Neural progenitor cell (in vitro differentiated cells): ENCODE measurements around the gene TRAPPC6A.

Experiments used
- EZH2 ChIP-seq: fragments of 200-600 bp; sonication (generic); IDR thresholded peaks from 2 replicates; pipeline ENCODE4 v1.6.1; 2017; ENCODE audit warnings: antibody characterized with exemption, mild to moderate bottlenecking, moderate library complexity
- EZH2phosphoT487 ChIP-seq: fragments of 200-600 bp; sonication (generic); IDR thresholded peaks from 2 replicates; pipeline ENCODE4 v1.6.1; 2017; ENCODE audit warnings: antibody characterized with exemption
- TF ChIP-seq, protein P1 (sequence below): fragments of 200-600 bp; sonication (generic); IDR thresholded peaks from 2 replicates; pipeline ENCODE4 v1.5.1; 2017; ENCODE audit warnings: antibody characterized with exemption, mild to moderate bottlenecking

DNA sequence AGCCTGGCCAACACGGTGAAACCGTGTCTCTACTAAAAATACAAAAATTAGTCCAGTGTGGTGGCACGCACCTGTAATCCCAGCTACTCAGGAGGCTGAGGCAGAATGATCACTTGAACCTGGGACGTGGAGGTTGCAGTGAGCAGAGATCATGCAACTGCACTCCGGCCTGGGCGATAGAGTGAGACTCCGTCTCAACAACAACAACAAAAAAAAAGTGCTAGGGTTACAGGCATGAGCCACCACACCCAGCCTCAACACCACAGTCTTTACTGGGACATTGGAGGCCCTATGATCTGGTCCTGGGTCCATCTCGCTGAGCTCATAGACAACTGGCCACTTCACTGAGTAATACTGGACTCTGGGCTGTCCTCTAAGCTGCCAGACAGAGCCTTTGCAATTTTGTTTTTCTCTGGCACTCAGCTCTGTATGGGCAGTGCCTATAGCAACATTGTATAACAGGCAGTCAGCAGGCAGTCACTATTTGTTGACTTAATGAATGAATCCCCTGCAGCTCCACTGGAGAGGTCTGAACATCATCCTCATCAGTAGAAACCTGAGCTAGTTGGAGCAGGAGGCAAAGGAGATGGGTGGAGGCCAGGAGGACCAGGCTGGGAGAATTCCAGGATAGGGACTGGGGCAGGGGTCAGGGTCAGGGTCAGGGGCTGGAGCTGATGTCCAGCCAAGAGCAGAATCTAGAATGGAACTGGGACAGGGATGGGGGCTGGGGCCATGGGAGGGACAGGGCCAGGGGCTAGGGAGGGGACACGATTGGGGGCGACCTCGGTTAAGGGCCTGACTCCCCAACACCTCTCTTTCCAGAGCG, 8.7 kb upstream of the TRAPPC6A start:
- TF ChIP-seq, protein P1, sequence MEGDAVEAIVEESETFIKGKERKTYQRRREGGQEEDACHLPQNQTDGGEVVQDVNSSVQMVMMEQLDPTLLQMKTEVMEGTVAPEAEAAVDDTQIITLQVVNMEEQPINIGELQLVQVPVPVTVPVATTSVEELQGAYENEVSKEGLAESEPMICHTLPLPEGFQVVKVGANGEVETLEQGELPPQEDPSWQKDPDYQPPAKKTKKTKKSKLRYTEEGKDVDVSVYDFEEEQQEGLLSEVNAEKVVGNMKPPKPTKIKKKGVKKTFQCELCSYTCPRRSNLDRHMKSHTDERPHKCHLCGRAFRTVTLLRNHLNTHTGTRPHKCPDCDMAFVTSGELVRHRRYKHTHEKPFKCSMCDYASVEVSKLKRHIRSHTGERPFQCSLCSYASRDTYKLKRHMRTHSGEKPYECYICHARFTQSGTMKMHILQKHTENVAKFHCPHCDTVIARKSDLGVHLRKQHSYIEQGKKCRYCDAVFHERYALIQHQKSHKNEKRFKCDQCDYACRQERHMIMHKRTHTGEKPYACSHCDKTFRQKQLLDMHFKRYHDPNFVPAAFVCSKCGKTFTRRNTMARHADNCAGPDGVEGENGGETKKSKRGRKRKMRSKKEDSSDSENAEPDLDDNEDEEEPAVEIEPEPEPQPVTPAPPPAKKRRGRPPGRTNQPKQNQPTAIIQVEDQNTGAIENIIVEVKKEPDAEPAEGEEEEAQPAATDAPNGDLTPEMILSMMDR, result no peak
- TF ChIP-seq EZH2, result no peak
- TF ChIP-seq EZH2phosphoT487, result no peak
